ENCODE data around the gene KCNK6.
A peak's percentile ranks its signal among the peaks of the same experiment; 100 is the strongest.

KCNK6 gene

DNA sequence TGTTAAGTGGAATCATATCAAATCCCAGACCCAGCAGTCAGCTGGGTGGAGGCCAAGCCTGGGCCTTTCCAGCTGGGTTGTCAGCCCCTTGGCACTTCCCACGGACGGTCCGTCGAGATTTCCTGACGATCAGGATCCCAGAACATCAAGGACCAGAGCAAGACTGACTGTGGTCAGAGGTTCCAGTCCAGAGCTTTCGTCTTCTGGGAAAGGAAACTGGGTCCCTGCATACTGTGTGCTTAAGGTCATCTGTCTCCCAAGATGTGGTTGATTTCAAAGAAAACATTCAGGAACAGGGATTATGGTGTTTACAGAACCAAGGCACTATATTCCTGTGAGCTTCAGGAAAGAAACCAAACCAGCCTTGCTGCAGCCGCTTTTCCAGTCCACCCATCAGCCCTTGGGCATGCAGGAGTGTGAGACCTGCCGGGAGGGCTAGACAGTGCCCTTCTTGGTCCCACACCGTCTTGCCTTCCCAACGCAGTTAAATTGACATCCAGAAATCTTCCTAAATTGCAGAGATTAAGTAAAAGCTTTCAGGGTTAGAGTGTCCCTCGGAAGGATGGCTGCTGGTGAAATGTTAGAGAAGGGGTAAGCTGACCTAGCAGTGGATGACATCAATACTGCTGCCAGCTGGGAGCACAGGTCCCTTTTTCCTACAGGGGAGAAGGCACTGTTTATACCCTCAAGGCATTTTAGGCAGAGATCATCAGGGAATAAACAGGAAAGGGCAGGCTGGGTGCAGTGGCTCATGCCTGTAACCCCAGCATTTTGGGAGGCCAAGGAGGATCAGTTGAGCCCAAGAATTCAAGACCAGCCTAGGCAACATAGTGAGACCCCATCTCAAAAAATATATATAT is 20.6 kb upstream of the KCNK6 start:
- DNase-seq (ENCODE audit: low read depth in 2 of 2) = no peak

DNA sequence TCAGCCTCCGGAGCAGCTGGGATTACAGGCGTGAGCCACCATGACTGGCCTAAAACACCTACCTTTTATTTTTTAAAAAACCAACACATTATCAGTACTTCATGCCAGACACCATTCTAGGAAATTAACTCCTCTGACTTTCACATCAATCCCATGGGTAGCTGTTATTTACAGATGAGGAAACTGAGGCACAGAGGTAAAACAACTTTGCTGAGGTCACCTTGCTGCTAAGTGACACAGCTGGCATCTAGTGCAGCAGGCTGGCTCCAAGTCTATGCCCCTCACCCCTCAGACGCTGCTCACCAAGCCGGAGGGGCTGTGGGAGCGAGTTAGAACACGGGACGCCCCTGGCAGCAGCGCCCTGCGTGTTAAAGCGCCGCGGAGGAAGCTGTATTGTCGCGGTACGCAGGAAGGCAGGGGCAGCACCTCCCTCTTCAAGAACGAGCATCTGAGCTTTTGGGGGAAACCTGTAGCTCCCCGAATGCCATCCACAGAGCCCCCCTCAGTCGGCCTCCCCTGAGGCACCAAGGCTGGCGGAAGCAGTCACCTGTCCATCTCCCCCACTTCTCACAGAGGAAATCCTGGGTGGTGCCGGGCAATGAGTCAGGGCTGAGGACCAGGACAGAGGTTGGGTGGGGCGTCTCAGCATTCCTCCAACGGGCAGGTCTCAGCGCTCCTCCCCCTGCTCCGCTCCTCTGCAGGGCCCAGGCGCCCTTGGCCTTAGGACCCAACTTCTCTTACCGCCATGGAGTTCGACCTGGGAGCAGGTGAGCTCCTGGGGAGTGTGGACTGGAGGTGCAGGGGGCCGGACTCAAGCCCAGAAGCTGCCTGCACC is 15.9 kb upstream of the KCNK6 start, which contains the start of gene C19orf33:
C19orf33 (plus strand) TSS at position 735 of the 835 bp plus-strand sequence; CDS start at position 746, 11 bp downstream.
- no peak for DNase-seq (ENCODE audit: low read depth in 2 of 2)

- DNase-seq (ENCODE audit: low read depth in 2 of 2) = no peak
These were observed 15.2 kb upstream of the KCNK6 start for GRCh38 chr19:38304352-38304865.

DNA sequence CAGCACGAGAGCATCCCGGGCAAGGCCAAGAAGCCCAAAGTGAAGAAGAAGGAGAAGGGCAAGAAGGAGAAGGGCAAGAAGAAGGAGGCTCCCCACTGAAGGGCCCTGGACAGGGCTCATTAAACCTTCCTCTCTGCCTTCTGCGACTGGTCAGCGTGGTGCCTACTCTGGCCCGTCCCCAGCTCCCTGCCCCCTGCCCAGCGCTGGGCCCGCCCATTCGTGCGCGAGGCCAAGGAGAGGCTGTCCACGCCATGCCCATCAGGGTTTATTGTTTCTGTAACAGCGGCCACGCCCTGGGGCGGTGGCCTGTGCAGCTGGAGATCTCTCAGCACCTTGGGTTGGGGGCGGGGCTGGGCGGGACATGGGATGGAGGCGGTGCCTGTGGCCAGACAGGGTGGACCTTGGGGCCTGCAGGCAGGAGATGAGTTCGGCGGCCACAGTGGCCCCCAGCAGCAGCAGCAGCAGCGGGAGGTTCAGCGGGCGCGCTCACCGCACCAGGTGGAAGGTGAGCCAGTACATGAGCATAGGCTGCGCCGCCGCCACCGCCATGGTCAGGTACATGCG is 14.7 kb upstream of the KCNK6 start:
- DNase-seq (ENCODE audit: low read depth in 2 of 2) = no peak

- DNase-seq (ENCODE audit: low read depth in 2 of 2) = no peak
These were observed 13.4 kb upstream of the KCNK6 start for GRCh38 chr19:38306236-38306635.

- no peak for DNase-seq (ENCODE audit: low read depth in 2 of 2)
These were observed 12.6 kb upstream of the KCNK6 start for GRCh38 chr19:38307076-38307475.

- no peak for DNase-seq (ENCODE audit: low read depth in 2 of 2)
These were observed 12.0 kb upstream of the KCNK6 start for GRCh38 chr19:38307597-38307996.

DNA sequence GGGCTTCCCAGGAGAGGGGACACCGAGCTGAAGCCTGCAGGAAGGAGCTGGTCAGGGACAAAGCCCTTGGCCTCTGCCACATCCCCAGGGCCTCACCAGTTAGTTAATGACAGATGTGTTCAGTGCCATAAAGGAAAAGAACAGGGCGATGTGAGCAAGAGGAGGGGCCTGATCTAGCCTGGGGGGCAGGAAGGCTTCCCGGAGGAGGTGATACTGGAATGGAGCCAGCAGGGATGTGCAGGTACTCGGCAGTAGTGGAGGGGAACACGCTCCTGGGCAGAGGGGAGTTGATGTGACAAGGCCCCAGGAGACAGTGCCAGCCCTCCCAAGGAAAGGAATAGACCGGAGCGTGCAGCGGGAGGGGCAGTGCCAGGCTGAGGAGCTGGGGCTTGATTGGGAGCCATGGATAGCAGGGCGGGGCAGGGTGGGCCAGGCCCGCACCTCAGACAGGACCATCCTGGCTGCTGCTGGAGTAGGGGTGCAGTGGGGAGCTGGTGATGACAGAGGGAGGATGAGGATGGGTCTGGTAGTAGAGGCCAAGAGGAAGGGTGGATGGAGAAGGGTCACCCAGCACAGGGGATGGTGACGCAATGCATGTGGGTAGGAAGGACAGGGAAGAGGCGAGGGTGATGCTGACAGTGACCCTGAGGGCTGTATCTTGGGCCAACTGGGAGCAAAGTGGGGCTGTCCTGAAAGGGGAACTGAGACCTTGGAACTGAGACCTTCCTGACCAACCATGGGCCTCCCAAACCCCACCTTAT is 11.5 kb upstream of the KCNK6 start:
- DNase-seq (ENCODE audit: low read depth in 2 of 2) = no peak

DNA sequence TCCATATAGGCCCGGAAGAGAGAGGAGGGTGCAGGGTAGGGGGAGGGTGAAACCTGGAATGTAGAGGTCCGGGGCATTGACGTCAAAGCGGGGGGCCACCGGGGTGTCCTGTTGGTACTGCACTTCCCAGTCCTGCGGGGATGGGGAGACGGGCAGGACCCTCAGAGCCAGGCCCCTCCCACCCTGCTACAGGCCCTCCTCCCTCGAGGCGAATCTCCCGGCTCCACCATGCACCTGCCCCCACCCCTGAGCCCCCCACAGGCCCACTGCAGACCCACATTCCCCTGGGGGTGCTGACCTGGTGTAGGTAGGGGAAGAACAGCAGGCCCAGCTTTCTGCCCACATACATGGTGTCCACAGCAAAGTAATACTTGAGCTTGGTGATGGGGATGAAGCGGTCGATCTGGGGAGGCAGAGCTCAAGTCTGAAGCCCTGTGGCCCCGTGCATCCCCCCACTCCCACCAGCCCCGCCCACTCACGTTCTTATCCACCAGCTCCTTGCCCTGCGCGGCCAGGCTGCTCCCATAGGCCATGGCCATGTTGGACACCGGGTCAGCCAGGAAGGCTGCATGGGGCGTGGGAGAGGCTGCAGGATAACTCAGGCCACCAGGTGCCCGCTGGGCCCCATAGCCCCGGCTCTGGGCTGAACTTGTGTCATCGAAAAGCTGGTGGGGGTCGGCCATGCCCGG is 10.6 kb upstream of the KCNK6 start:
- DNase-seq (ENCODE audit: low read depth in 2 of 2) = no peak

- DNase-seq (ENCODE audit: low read depth in 2 of 2) = no peak
These were observed 9.9 kb upstream of the KCNK6 start for GRCh38 chr19:38309615-38310278.

- DNase-seq (ENCODE audit: low read depth in 2 of 2) = no peak
These were observed 9.4 kb upstream of the KCNK6 start for GRCh38 chr19:38310279-38310670.

GRCh38 chr19:38310986-38311385 is 8.7 kb upstream of the KCNK6 start:
- no peak for DNase-seq (ENCODE audit: low read depth in 2 of 2)

DNA sequence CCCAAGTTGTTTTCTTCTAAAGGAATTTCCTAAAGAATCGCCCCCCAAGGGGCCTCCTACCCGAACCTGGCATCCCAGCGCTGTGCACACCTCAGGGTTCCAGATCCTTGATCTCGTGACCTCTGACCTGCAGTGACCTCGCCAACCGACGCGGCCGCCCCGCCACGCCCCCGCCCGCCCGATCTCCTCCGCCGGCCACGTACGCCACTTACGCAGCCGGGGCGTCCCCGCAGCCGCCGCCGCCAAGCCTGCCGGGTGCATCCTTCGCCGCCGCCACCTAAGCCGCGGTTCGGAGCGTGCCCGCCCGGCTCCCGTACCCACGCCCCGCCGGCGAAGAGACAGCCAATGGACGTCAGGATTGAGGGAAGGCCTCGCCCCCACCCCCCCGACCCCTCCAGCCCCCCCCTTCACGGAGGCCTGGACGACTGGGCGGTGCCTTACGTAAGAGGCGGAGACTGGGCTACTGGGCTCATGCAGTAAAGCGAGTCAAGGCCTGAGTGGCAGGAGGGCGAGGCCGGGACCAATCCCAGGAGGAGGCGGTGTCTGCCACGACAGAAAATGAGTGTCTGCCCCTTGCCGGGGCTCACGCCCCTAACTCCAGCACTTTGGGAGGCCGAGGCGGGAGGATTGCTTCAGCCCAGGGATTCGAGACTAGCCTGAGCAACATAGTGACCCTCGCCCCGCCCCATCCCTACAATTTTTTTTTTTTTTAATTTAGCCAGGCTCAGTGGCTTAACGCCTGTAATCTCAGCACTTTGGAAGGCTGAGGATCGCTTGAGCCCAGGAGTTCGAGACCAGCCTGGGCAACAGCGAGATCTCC is 3.8 kb upstream of the KCNK6 start, which contains the start of gene YIF1B:
YIF1B (minus strand) TSS at position 291 of the 820 bp plus-strand sequence; CDS start at position 261, 30 bp downstream.
- DNase-seq (ENCODE audit: low read depth in 2 of 2) = peak; percentile 86 to 90

DNA sequence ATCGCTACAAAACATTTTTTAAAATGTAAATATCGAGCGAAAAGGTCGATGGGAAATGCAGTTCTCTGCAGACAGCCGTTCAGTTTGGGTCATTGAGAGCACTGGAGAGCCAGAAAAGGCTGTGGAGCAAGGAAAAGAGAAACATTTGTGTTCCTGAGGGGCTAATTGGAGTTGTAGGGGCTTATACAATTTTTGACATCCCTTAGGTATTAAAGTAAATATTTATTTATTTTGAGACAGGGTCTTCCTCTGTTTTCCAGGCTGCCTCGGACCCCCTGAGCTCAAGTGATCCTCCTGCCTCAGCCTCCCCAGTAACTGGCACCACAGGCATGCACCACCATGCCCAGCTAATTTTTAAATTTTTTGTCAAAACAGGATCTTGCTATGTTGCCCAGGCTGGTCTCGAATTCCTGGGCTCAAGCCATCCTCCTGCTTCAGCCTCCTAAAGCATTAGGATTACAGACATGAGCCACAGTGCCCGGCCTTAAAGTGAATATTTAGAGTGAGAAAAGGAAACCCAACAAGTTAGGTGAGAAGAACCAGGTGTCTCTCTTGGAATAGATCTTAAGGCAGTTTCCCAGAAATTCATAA is 3.1 kb upstream of the KCNK6 start:
- no peak for DNase-seq (ENCODE audit: low read depth in 2 of 2)

DNA sequence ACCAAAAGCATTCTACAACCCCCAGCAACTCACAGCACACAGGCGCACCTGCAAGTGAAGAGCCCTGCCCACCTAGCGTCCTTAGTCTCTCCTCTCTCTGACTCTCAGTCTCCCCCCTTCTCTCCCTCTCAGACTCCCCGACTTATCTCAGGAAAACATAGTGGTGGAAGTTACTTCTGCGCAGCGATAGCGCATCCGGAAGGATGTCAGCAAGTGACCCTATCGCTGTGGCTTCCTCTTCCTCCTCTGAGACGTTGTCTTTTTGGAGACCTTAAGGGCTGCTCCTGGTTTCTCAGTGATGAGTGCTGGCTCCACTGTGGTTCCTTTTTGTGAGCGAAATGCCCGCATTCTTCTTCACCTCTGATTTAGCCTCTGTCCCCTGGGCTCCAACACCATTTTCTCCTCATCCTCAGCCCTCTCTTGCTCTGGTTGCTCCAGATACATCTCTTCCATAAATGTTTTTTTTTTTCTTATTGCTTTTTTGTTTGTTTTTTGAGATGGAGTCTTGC is 2.5 kb upstream of the KCNK6 start:
- no peak for DNase-seq (ENCODE audit: low read depth in 2 of 2)

DNA sequence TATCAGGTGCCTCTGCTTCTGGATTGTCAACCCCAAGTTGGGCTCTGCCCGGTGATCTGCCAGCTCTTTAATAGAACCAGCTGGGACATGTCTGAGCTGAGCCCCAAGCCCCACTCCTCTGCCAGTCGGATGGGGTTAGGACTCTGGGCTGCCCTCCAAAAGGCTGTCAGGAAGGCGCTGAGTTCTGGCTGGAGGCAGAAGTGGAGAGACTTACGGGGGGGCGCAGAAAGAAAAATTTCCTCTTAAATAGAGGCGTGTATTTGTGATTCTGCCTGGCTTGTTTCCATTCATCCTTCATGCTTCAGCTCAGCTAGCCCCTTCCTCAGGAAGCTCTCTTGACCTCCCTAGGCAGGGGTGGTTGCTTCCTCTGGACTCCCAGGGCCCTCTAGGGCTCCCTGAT is 985 bp upstream of the KCNK6 start:
- DNase-seq (ENCODE audit: low read depth in 2 of 2) = no peak

DNA sequence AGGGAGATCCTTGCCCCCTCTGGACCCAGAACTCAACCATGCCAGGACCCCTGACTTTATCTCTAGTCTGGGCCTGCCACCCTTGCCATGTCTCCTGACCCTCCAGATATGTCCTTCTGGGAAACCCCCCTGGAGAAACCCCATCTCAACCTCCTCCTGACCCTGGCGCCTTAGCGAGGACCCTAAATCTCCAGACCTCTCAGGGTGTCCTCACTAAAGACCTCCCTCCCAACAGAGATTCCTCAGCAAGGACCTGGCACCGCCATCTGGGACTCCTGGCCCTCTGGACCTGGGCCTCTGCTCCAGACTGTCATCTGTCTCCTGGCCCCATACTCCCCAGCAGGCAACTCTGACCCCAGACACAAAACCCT is 1.3 kb downstream of the KCNK6 start:
- no peak for DNase-seq (ENCODE audit: low read depth in 2 of 2)

GRCh38 chr19:38321646-38322196 is 2.1 kb downstream of the KCNK6 start:
- no peak for DNase-seq (ENCODE audit: low read depth in 2 of 2)

All from stimulated activated CD8-positive, alpha-beta memory T cell treated with anti-CD3 and anti-CD28 coated beads, Interleukin-15, amount 100 ng/mL, for 4 hours (primary cell).